ENCODE measurements around the gene TMEM151A.
A peak's percentile ranks its signal among the peaks of the same experiment; 100 is the strongest.

Gene TMEM151A

GRCh38 chr11:66283461-66284105, 8.1 kb upstream of the TMEM151A start:
- DNase-seq (ENCODE audit: low read depth in 2 of 2): no peak

GRCh38 chr11:66284526-66285078, 7.1 kb upstream of the TMEM151A start:
- DNase-seq (ENCODE audit: low read depth in 2 of 2): no peak

DNA sequence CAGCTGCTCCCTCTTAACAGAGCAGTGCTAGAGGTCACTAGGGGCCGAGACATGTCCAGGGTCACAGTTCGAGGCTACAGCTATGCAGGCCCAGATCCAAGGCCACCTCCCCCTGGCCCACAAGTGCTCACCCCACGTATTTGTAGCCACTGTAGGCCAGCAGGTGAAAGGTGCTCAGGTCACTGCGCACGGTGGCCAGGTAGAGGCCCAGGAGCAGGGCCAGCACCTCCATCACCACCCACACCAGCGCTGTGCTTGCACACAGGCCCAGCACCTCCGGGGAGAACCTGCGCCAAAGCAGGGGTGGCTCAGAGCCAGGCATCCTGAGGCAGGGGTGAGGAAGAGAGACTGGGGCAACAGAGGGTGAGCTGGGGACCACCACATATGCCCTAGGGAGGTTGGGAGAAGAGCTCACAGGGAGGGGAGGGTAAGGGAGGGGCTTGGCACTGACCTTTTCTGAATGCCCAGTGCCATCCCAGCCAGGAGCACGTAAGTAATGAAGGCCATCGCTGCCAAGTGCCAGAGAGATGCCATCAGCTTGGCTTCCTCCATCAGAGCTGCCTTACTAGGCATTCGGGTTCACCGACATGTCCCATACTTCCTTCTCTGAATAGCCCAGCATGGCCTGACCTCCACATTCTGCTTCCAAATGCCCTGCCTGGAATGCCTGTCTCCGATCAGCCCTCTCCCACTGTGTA, 6.3 kb upstream of the TMEM151A start:
- no peak for DNase-seq (ENCODE audit: low read depth in 2 of 2)

DNA sequence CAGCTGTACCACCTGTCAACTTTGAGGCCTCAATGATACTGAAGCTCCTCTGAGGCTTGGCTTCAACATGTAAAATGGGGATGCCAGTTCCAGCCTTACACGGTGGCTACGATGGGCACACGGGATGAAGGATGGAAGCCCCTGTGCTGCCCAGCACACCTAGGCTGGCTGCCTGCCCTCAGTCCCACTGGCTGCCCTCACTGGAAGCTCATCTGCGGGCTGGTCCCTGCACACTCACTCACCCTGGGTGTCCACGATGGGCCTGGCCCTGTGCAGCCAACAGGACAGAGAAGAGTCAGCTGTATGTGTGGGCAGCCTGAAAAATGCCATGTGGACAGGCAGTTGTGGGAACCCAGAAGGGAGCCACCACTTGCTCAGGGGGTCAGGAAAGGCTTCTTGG, 5.0 kb upstream of the TMEM151A start:
- DNase-seq (ENCODE audit: low read depth in 2 of 2): no peak

DNA sequence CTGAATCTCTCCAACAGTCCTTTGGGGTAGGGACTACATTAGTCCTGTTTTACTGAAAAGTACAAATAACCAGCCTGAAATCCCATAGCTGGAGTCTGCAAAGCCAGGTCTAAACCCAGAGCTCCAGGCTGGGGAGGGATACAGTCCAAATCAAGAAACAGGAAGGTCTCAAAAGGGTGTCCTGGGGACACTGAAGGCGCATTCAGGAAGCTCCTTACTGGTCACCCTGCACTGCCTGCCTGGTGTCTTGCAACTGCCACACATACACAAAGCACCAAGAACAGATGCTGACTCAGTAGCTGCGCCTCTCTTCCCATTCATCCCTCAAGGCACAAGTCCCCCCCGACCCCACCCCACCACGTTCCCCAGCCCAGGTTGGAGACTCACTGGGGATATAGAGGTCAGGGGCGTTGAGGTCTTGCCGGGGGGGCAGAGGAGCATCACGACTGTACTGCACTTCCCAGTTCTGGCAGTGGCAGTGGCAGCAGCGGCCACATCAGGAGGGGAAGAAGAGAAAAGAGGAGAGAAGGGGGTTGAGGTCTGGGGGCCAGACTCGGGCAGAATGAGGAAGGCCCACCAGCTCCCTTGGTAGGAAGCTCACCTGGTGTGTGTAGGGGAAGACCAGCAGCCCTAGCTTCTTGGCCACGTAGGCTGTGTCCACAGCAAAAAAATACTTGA, 4.3 kb upstream of the TMEM151A start:
- DNase-seq (ENCODE audit: low read depth in 2 of 2): no peak

DNA sequence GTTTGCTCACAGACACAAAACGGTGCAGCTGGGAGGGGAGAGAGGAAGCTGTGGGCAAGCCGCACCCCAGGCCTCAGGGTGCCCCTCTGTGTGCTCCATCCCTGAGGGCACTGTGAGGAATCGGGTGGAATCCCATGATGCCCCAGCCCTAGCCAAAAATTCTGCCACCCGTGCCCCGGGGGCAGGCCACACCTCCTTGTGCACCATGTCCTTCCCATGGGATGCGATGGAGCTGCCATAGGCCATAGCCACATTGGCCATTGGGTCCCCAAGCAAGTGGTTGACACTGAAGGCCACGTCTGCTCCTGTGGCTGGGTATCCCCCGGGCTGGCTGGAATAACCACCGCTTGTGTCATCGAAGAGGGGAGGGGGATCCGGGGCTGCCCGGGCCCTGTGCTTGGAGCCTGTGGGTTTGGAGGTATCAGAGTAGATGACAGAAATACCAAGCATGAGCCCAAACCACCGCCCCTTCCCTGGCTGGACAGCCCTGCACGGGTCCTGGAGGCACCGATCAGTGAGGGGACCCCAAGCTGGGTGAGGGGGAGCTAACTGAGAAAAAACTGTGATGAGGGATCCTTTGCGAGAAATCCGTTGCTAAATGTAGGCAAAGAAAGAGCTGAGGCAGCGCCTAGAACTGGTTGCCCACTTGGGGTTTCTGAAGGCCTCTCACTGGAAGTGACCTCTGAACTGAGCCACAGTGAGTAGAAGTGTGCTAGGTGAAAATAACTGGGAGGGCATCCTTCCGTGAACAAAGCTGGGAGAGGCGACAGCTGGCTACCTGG, 3.6 kb upstream of the TMEM151A start:
- DNase-seq (ENCODE audit: low read depth in 2 of 2): no peak

DNA sequence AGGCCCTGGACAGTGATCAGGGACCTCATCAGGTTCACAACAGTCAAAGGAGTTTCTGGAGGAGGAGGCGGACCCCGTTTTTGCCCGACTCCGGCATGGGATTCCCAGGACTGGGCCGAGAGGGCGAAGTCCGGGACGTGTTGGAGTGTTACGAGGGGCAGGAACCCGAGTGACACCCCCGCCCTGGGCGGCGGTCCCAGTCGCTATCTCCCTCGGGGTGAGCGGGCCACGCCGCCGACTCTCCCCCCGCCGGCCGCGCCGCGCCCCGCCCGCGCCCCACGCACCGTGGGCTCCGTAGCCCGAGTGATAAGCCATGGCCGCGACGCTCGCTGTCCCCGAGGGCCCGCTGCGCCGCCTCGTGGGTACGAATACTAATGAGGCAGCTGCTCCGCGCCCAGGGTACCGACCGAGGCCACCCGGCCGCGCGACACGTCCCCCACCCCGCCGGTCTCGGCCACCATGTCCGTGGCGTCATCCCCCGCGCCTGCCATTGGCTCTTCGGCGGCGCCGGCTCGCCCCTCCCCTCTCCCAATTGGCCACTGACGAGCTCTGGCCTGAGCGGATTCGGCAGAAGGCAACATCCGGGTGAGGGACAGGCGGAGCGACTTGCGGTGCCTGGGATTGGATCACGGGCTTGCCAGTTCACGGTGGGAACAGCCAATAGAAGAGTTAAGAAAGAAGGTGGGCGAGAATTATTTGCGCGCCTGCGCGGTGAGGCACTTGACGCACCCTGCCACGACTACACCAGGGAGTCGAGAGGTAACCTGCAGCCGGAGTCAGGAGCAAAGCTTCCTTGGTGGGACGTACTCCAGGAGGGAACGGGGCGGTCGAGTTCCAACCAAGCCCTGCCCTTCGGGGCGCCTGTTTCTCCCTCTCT, 2.8 kb upstream of the TMEM151A start, which contains the start of gene YIF1A:
YIF1A (minus strand) TSS at position 473 of the 877 bp plus-strand sequence; CDS start at position 315, 158 bp downstream.
- DNase-seq (ENCODE audit: low read depth in 2 of 2): peak; percentile 93 to 98

DNA sequence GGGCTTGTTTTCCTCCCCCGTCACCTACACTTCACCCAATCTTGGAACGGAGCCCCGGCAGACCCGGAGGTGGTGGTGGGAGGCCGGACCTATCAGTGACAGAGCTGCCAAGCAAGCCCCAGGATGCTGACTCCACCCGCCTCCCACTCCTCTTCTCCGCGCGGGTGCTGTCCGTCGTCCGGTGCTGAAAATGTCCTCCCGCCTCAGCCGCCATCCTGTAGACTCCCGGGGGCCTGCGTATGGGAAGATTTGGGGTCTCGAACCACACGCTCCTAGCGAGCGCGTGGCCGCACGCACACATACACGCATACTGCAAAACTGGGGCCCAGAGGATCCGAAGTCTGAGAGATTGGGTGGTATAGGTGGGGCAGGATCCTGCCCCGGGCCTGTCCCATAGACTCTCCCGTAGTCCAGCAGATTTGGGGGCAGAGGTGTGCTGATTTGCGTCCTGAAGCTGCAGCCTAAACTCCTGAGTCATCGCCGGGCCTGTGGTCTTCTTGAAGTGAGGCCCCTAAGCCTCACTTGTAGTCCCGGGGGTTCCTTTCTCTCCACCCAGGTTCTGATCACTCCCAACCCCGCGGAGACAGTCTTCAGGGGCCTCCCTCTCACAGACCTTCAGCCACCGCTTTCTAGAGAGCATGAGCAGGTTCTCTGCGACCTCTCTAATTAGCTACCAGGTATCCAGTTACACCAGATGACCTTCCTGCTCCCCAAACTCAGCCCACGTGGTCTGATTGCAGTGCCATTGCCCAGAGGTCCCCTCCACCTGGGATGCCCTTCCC, 2.0 kb upstream of the TMEM151A start:
- DNase-seq (ENCODE audit: low read depth in 2 of 2): peak; percentile 76 to 82

DNA sequence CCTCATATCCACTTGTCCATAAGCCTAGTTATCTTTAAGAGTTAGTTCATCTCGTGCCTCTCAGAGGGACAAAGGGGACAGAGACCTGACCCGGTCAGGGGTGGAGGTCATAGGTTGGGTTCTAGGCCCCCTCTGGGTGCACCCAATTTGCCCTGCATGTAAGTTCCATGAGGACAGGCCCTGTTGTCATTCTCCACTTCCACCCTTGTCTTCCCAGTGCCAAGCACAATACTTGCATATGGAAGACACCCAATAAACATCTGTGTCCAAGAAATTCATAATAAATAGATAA, 1.4 kb upstream of the TMEM151A start:
- no peak for DNase-seq (ENCODE audit: low read depth in 2 of 2)

- no peak for DNase-seq (ENCODE audit: low read depth in 2 of 2)
These were observed 390 bp upstream of the TMEM151A start for GRCh38 chr11:66291303-66291705.

DNA sequence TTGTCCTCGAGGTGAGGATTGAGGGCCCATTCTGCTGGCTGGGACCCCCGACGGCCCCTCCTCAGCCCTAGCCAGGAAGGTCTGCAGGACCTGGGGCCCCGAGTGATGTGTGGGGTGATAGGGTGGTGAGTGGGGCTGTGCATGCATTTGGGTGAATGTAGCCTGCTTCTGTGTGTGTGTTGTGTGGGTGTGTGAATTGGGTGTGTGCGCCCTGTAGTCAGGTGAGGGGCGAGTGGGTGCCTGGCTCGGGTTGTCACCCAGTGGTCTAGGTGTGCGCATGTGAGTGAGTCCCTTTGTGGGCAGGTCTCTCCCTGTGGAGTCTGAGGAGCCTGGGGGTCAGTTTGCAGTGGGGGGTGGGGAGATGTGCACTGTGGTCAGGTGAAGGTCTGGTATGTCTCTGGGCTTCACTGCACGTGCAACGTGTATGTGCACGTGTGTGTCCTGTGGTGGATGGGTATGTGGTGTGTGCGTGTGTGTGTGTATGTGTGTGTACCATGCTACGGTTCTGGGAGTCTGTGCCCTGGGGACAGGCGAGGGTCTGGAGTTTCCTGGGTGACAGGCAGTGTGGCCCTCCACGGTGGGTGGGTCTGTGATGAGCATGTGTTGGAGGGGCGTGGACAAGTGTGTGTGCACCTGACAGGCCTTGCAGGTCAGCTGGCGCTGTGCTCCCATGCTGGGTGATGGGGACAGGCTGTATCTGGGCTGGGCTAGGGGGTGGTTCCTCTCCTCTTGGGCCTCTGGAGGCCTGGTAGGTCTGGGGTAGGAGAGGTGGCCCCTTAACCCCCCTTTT, 1.0 kb downstream of the TMEM151A start:
- no peak for DNase-seq (ENCODE audit: low read depth in 2 of 2)

DNA sequence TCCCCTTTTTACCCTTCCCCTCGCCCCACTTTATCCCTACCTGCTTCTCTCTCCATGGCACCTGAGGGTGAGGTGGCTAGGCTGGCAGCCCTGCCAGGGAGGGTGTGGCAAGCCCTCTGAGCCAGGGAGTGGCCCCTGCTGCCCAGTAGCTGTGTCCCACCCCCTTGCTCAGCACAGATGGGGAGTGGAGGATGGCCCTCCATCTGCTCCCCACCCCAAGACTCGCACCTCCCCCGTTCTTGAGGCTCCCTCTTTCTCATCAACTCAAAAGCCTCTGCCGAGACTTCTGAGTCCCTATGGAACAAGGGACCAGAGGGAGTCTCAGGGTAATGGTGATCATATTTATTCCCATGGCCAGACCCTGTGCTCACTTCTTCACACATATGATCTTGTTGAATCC, 1.7 kb downstream of the TMEM151A start:
- DNase-seq (ENCODE audit: low read depth in 2 of 2): no peak

- DNase-seq (ENCODE audit: low read depth in 2 of 2): no peak
These were observed 2.3 kb downstream of the TMEM151A start for GRCh38 chr11:66293777-66294625.

DNA sequence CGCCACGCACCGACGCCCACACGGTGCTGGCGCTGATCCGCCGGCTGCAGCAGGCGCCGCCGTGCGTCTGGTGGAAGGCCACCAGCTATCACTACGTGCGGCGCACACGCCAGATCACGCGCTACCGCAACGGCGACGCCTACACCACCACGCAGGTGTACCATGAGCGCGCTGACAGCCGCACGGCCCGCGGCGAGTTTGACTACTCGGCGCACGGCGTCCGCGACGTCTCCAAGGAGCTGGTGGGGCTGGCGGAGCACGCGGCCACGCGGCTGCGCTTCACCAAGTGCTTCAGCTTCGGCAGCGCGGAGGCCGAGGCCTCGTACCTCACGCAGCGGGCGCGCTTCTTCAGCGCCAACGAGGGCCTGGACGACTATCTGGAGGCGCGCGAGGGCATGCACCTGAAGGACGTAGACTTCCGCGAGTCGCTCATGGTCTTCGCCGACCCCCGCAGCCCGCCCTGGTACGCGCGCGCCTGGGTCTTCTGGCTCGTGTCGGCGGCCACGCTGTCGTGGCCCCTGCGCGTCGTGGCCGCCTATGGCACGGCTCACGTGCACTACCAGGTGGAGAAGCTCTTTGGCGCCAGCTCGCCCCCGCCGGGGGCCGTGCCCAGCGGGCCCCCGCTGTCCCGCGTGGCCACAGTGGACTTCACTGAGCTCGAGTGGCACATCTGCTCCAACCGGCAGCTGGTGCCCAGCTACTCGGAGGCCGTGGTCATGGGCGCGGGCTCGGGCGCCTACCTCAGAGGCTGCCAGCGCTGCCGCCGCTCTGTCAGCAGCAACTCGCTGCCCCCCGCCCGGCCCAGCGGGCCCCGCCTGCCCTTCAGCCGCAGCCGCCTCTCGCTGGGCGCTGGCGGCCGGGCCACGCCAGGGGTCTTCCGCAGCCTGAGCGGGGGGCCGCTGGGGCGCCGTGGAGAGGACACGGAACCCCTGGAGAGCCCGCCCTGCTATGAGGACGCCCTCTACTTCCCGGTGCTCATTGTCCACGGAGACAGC, 3.2 kb downstream of the TMEM151A start:
- DNase-seq (ENCODE audit: low read depth in 2 of 2): no peak

GRCh38 chr11:66297610-66298009, 5.9 kb downstream of the TMEM151A start:
- no peak for DNase-seq (ENCODE audit: low read depth in 2 of 2)

DNA sequence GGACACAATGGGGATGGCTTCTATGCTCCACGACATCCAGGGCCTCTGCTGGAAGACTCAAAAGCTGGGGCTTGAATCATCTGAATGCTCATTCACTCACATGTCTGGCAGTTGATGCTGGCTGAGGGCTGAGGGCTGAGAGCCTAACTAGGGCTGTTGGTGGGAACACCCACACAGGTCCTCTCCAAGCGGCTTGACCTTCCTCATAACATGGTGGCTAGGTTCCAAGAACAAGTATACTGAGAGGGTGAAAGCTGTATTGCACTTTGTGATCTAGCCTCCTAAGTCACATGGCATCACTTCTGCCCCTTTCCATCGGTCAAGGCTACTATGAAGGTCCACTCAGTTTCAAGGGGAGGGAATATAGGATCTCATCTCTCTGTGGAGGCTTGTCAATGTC, 7.5 kb downstream of the TMEM151A start:
- no peak for DNase-seq (ENCODE audit: low read depth in 2 of 2)

GRCh38 chr11:66302656-66303055, 11.0 kb downstream of the TMEM151A start:
- DNase-seq (ENCODE audit: low read depth in 2 of 2): no peak
